ENCODE data around the gene TRPV4. TPM values are rescaled to one million over a fixed set of nuclear protein-coding genes. Genes with fewer than 3 reads are reported as not detected.

Gene TRPV4
- total and polyA plus RNA-seq, 9 of the 15 experiments (the other 6 are each of a cell fraction or from before 2014, with no cell fraction given): 0.13 TPM; not detected in 8

DNA sequence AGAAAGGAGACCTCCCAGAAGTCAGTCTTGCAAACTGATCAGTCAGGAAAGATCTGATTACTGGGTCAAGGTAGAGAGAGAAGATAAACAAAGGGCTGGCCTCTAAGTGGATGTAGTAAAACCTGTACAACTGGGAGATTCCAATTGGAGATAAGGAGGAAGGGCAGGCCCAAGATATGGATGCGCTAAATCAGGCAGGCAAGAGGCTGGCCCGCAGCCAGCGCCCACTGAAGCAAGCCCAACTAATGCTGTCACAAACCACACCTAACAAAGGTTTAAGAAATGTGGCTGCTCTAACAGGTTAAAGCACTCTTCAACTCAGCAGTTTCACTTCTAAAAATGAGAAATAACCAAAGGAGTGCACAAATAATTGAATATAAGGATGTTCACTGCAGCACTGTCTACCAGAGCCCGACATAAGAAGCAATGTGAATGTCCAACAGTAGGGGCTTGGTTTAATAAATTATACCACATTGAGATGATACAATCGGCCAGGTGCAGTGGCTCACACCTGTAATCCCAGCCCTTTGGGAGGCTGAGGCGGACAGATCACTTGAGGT lies 42.5 kb upstream of the TRPV4 start:
- in situ Hi-C loops (cut with MboI): no loop called here
- no peaks in the 10 kb centered on the region; the same call in 1 of the 2 replicates for H4K20me1 ChIP-seq (replicated peaks; ENCODE audit: control insufficient read depth, insufficient read depth, low read length)
- CTCF ChIA-PET (ENCODE audit: low intra/inter-chr PET ratio): no interaction called here

GRCh38 chr12:109873653-109874052 lies 40.5 kb upstream of the TRPV4 start:
- FAIRE-seq (no peak), DNase-seq (ENCODE audit: extremely low read depth in 1 of 4, low spot score in 3 of 4) (no peak), ATAC-seq (no peak)
- H3K9ac ChIP-seq (ENCODE audit: insufficient read depth in 1 of 2, low read depth in 2 of 2, low read length in 2 of 2): no peak overlapping the region
- no peaks in the 10 kb centered on the region for H3K79me2 ChIP-seq (ENCODE audit: control insufficient read depth, insufficient read depth, low read length)
- H4K20me1 ChIP-seq (replicated peaks; ENCODE audit: control insufficient read depth, insufficient read depth, low read length): no peaks in the 10 kb centered on the region; the same call in 1 of the 2 replicates
- no peaks in the 10 kb centered on the region for H3K4me1 ChIP-seq (replicated peaks in 1 of 2; ENCODE audit: control insufficient read depth in 2 of 2, insufficient read depth in 2 of 2, low read length in 2 of 2)
- no peak overlapping the region for H3K4me2 ChIP-seq (ENCODE audit: insufficient read depth, low read length)
- no peak overlapping the region for H3K4me3 ChIP-seq
- H3K9me1 ChIP-seq (ENCODE audit: control insufficient read depth, insufficient read depth, low read length): no peaks in the 10 kb centered on the region
- intact Hi-C loops (cut with micrococcal nuclease) (no loop called here), in situ Hi-C loops (cut with MboI) (no loop called here)
- POLR2A ChIA-PET: interaction anchor here (0.6 to 2.2 kb wide), 3 partner anchors 14 to 459 kb away, joined by 3 to 8 read pairs (median 4); no protein-coding TSS in a partner anchor
- H3K27ac ChIP-seq (ENCODE audit: extremely low read depth, low read depth, low read length): no peak overlapping the region
- H3K9me3 ChIP-seq (replicated peaks; ENCODE audit: control insufficient read depth, insufficient read depth, low read depth, low read length): no peaks in the 10 kb centered on the region
- peaks cover 16 to 31% of the 10 kb centered on the region in 2 experiments; a peak in 4 of 5 replicates for H3K27me3 ChIP-seq (ENCODE audit: control insufficient read depth in 2 of 2, insufficient read depth in 2 of 2, low read length in 2 of 2)
- WGBS (ENCODE audit: insufficient coverage, low coverage, missing lambda C conversion rate): 15% methylated on average over 6 of the region's 6 CpGs
- H3K36me3 ChIP-seq (ENCODE audit: control insufficient read depth, insufficient read depth, low read length): no peaks in the 10 kb centered on the region
- H2AFZ ChIP-seq (ENCODE audit: low read depth, low read length): no peak overlapping the region
- CTCF ChIA-PET (ENCODE audit: low intra/inter-chr PET ratio): no interaction called here
- no TSS peak for BruUV-seq (replicated peaks)
- TF ChIP-seq ESRRB (CRISPR knock-in tag; IDR thresholded peaks at IDR 0.05; ENCODE audit: borderline replicate concordance) (no peak), RAD21 (CRISPR knock-in tag; conservative IDR thresholded peaks at IDR 0.05 in 1 of 2, IDR thresholded peaks at IDR 0.05 in 1 of 2) (no peak)
- TF ChIP-seq, protein P1, sequence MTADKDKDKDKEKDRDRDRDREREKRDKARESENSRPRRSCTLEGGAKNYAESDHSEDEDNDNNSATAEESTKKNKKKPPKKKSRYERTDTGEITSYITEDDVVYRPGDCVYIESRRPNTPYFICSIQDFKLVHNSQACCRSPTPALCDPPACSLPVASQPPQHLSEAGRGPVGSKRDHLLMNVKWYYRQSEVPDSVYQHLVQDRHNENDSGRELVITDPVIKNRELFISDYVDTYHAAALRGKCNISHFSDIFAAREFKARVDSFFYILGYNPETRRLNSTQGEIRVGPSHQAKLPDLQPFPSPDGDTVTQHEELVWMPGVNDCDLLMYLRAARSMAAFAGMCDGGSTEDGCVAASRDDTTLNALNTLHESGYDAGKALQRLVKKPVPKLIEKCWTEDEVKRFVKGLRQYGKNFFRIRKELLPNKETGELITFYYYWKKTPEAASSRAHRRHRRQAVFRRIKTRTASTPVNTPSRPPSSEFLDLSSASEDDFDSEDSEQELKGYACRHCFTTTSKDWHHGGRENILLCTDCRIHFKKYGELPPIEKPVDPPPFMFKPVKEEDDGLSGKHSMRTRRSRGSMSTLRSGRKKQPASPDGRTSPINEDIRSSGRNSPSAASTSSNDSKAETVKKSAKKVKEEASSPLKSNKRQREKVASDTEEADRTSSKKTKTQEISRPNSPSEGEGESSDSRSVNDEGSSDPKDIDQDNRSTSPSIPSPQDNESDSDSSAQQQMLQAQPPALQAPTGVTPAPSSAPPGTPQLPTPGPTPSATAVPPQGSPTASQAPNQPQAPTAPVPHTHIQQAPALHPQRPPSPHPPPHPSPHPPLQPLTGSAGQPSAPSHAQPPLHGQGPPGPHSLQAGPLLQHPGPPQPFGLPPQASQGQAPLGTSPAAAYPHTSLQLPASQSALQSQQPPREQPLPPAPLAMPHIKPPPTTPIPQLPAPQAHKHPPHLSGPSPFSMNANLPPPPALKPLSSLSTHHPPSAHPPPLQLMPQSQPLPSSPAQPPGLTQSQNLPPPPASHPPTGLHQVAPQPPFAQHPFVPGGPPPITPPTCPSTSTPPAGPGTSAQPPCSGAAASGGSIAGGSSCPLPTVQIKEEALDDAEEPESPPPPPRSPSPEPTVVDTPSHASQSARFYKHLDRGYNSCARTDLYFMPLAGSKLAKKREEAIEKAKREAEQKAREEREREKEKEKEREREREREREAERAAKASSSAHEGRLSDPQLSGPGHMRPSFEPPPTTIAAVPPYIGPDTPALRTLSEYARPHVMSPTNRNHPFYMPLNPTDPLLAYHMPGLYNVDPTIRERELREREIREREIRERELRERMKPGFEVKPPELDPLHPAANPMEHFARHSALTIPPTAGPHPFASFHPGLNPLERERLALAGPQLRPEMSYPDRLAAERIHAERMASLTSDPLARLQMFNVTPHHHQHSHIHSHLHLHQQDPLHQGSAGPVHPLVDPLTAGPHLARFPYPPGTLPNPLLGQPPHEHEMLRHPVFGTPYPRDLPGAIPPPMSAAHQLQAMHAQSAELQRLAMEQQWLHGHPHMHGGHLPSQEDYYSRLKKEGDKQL (CRISPR knock-in tag; IDR thresholded peaks at IDR 0.05; ENCODE audit: borderline replicate concordance): no peak
- TF ChIP-seq, protein P2, sequence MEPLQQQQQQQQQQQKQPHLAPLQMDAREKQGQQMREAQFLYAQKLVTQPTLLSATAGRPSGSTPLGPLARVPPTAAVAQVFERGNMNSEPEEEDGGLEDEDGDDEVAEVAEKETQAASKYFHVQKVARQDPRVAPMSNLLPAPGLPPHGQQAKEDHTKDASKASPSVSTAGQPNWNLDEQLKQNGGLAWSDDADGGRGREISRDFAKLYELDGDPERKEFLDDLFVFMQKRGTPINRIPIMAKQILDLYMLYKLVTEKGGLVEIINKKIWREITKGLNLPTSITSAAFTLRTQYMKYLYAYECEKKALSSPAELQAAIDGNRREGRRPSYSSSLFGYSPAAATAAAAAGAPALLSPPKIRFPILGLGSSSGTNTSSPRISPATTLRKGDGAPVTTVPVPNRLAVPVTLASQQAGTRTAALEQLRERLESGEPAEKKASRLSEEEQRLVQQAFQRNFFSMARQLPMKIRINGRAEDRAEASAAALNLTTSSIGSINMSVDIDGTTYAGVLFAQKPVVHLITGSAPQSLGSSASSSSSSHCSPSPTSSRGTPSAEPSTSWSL (CRISPR knock-in tag; IDR thresholded peaks at IDR 0.05; ENCODE audit: borderline replicate concordance): no peak

More for the DNA sequence above, 42.5 kb upstream of the TRPV4 start:
- Histone ChIP-seq H3K4me1 (replicated peaks in 1 of 2; ENCODE audit: control insufficient read depth in 2 of 2, insufficient read depth in 2 of 2, low read length in 2 of 2) (peaks cover 5 to 16% of the 10 kb centered on the region in 2 experiments; a peak in 4 of 5 replicates), H3K4me2 (ENCODE audit: insufficient read depth, low read length) (no peak overlapping the region), H3K9ac (ENCODE audit: insufficient read depth in 1 of 2, low read depth in 2 of 2, low read length in 2 of 2) (no peak overlapping the region), H3K36me3 (ENCODE audit: control insufficient read depth, insufficient read depth, low read length) (no peaks in the 10 kb centered on the region), H3K9me3 (replicated peaks; ENCODE audit: control insufficient read depth, insufficient read depth, low read depth, low read length) (no peaks in the 10 kb centered on the region), H3K4me3 (no peak overlapping the region), H3K27ac (ENCODE audit: extremely low read depth, low read depth, low read length) (no peak overlapping the region), H2AFZ (ENCODE audit: low read depth, low read length) (no peak overlapping the region), H3K79me2 (ENCODE audit: control insufficient read depth, insufficient read depth, low read length) (no peaks in the 10 kb centered on the region), H3K9me1 (ENCODE audit: control insufficient read depth, insufficient read depth, low read length) (no peaks in the 10 kb centered on the region), H3K27me3 (ENCODE audit: control insufficient read depth in 2 of 2, insufficient read depth in 2 of 2, low read length in 2 of 2) (peaks cover 23 to 44% of the 10 kb centered on the region in 2 experiments; a peak in 4 of 5 replicates)
- no peak for FAIRE-seq
- BruUV-seq (replicated peaks): no TSS peak
- no peak for DNase-seq (ENCODE audit: extremely low read depth in 1 of 4, low spot score in 3 of 4)
- WGBS (ENCODE audit: insufficient coverage, low coverage, missing lambda C conversion rate): 12% methylated on average over 6 of the region's 6 CpGs
- ATAC-seq: no peak
- POLR2A ChIA-PET: interaction anchor here (1.5 kb wide), 1 partner anchor 28 kb away, joined by 3 read pairs; no protein-coding TSS in a partner anchor
- TF ChIP-seq NFIC (IDR thresholded peaks at IDR 0.05) (peak; percentile 38), CXXC5 (CRISPR knock-in tag; IDR thresholded peaks at IDR 0.05) (no peak)
- intact Hi-C loops (cut with micrococcal nuclease): loop anchor here (5.0 kb wide), 1 partner anchor 68 kb away; no protein-coding TSS in a partner anchor
